ENCODE data around the gene NUMB.

The NUMB gene

DNA sequence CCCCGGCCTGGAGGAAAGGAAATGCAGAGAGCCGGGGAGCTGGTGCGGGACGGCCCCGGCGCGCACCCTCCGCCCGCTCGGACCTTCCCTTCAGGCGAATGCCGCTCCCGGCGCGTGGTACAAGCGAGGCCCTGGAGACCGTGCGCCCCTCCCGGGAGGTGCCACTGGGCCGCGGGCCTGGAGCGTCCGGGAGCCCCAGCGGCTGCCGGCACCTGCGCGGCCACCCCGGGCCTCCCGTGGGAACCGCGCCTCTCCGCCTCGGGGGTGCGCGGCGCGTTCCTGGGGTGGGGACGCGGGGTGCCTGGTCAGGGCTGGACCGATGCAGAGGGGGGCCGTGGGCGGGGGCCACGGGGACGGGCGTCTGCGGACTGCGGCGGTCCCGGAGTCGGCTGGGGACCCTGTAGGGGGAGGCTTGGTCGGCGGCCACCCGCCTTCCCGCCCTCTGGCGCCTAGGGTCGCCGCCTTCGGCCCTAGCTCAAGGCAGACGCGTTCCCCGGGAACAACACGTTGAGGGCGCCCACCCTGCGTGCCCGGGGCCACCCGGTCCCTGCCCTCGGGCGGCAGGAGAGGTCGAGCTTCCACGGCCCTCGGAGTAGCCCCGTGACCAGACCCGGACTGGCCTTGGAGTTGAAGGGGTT lies 220.4 kb downstream of the NUMB start:
- no peak for TF ChIP-seq CTCF (IDR thresholded peaks at IDR 0.05; ENCODE audit: insufficient read depth, low read length, poor library complexity, severe bottlenecking)
- Histone ChIP-seq H3K36me3 (ENCODE audit: control insufficient read depth, insufficient read depth, low read length) (no peaks in the 10 kb centered on the region), H3K4me3 (replicated peaks; ENCODE audit: low read depth, low read length) (peak overlapping the region; percentile 36), H3K27me3 (replicated peaks; ENCODE audit: control insufficient read depth, insufficient read depth, low read length) (peaks cover 3% of the 10 kb centered on the region; the same call in 1 of the 2 replicates)
- DNase-seq (ENCODE audit: extremely low read depth, insufficient read length) = no peak

DNA sequence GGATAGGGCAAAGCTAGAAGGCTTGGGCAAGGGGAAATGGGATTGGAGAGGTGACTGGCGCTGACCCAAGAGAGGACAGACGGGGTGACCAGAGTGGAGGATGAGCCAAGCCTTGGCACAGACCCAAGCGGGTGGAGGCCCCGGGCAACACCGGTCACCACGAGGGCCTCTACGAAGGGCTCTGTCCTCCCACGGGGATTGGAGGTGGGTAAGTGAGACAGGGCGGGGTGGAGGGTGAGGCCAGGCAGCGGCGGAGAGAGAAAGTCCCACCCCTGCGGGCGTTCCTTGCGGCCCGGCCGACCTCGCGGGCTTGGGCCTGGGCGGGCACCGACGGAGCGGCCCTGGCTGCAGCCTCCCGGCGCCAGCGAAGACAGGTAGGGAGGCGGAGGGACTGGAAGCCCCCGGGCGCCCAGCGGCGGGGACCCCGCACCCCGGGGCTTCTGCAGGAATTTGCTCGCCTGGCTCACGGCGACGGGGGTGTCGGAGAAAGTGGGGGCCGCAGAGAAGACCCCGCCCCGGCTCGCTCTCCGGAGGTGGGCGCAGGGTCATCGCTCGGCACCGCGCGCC lies 221.0 kb downstream of the NUMB start, which contains the start of gene PAPLN:
TSS of gene PAPLN (plus strand) at position 288 of the 567 bp plus-strand sequence. CDS start 2,273 bp downstream, outside the sequence.
- Histone ChIP-seq H3K36me3 (ENCODE audit: control insufficient read depth, insufficient read depth, low read length) (no peaks in the 10 kb centered on the region), H3K27me3 (replicated peaks; ENCODE audit: control insufficient read depth, insufficient read depth, low read length) (peaks cover 3% of the 10 kb centered on the region; the same call in 1 of the 2 replicates), H3K4me3 (replicated peaks; ENCODE audit: low read depth, low read length) (peak within 1 kb of the TSS; percentile 36)
- no peak for TF ChIP-seq CTCF (IDR thresholded peaks at IDR 0.05; ENCODE audit: insufficient read depth, low read length, poor library complexity, severe bottlenecking)
- DNase-seq (ENCODE audit: extremely low read depth, insufficient read length) = no peak

- no peak for TF ChIP-seq CTCF (IDR thresholded peaks at IDR 0.05; ENCODE audit: insufficient read depth, low read length, poor library complexity, severe bottlenecking)
- Histone ChIP-seq H3K27me3 (replicated peaks; ENCODE audit: control insufficient read depth, insufficient read depth, low read length) (peaks cover 3% of the 10 kb centered on the region; the same call in 1 of the 2 replicates), H3K4me3 (replicated peaks; ENCODE audit: low read depth, low read length) (no peak overlapping the region), H3K36me3 (ENCODE audit: control insufficient read depth, insufficient read depth, low read length) (no peaks in the 10 kb centered on the region)
- DNase-seq (ENCODE audit: extremely low read depth, insufficient read length) = no peak
Measured at GRCh38 chr14:73236752-73237218, 221.6 kb downstream of the NUMB start.

- no peak for DNase-seq (ENCODE audit: extremely low read depth, insufficient read length)
- H3K36me3 ChIP-seq (ENCODE audit: control insufficient read depth, insufficient read depth, low read length) = no peaks in the 10 kb centered on the region
- no peak for TF ChIP-seq CTCF (IDR thresholded peaks at IDR 0.05; ENCODE audit: insufficient read depth, low read length, poor library complexity, severe bottlenecking)
- H3K4me3 ChIP-seq (replicated peaks; ENCODE audit: low read depth, low read length) = no peak overlapping the region
- H3K27me3 ChIP-seq (replicated peaks; ENCODE audit: control insufficient read depth, insufficient read depth, low read length) = peaks cover 3% of the 10 kb centered on the region; the same call in 1 of the 2 replicates
Measured at GRCh38 chr14:73236157-73236556, 222.2 kb downstream of the NUMB start.

GRCh38 chr14:73235531-73236155 lies 222.7 kb downstream of the NUMB start:
- Histone ChIP-seq H3K27me3 (replicated peaks; ENCODE audit: control insufficient read depth, insufficient read depth, low read length) (peaks cover 3% of the 10 kb centered on the region; the same call in 1 of the 2 replicates), H3K4me3 (replicated peaks; ENCODE audit: low read depth, low read length) (no peak overlapping the region), H3K36me3 (ENCODE audit: control insufficient read depth, insufficient read depth, low read length) (no peaks in the 10 kb centered on the region)
- TF ChIP-seq CTCF (IDR thresholded peaks at IDR 0.05; ENCODE audit: insufficient read depth, low read length, poor library complexity, severe bottlenecking) = no peak
- DNase-seq (ENCODE audit: extremely low read depth, insufficient read length) = no peak

All from GM06990 (cell line).